H1 (cell line): ENCODE data around the gene ELP5. TPM values are rescaled to one million over a fixed set of nuclear protein-coding genes. Genes with fewer than 3 reads are reported as not detected.

Experiments
- CBX5 ChIP-seq: fragments of 300-800, 300-1000 bp; sonication (generic); IDR thresholded peaks from 2 replicates; pipeline ENCODE4 v1.7.1; 2016; ENCODE audit warnings: antibody characterized with exemption, low read length, low read depth
- CBX8 ChIP-seq: fragments of 300-800, 300-1000 bp; sonication (generic); IDR thresholded peaks from 2 replicates; pipeline ENCODE4 v1.7.1; 2016; ENCODE audit warnings: low read depth, low read length, borderline replicate concordance
- CEBPB ChIP-seq: IDR thresholded peaks from 2 replicates; pipeline ENCODE4 v1.6.1; 2012; ENCODE audit warnings: low read depth, low read length
- POLR2A ChIP-seq, 2 experiments: IDR thresholded peaks; 1 replicate in 1 of 2; 2 replicates in 1 of 2; pipeline ENCODE4 v1.6.1; 2011; ENCODE audit warnings: low read depth in 2 of 2, low read length in 2 of 2, mild to moderate bottlenecking in 2 of 2; ENCODE audit errors: control extremely low read depth in 1 of 2
- RBBP5 ChIP-seq: IDR thresholded peaks from 2 replicates; pipeline ENCODE4 v1.7.1; 2012; ENCODE audit warnings: low read depth, mild to moderate bottlenecking, inconsistent platforms, low read length, moderate library complexity, borderline replicate concordance
- TCF12 ChIP-seq: IDR thresholded peaks from 2 replicates; pipeline ENCODE4 v1.6.1; 2011; ENCODE audit warnings: low read depth, mild to moderate bottlenecking, low read length
- polyA plus RNA-seq, 7 experiments: library from polyadenylated mRNA; depleted of rRNA in 3 of 7; stranded (reverse) in 5 of 7; unstranded in 2 of 7; fragments of >200 nt in 5 of 7; fragments of 200-250 nt in 2 of 7; gene quantifications; 1 replicate in 5 of 7; 2 replicates in 1 of 7; 4 replicates in 1 of 7; pipeline versions ENCODE4 v1.2.1 to v1.2.3, GENCODE V29; 2011 to 2013; ENCODE audit warnings: missing spikeins in 2 of 7, mixed read lengths in 2 of 7
- total RNA-seq: library from RNA; stranded (reverse); fragmentation: NEBNext Ultra II Directional; extraction: Animal tissue kit (Norgen Biotek cat#: 25700); gene quantifications from 2 replicates; pipeline ENCODE4 v1.2.1, GENCODE V29; 2021

The ELP5 gene
- total and polyA plus RNA-seq, 2 of the 8 experiments (the other 6 are each of a cell fraction or from before 2014, with no cell fraction given) = 75.4 to 107 TPM

- TF ChIP-seq RBBP5 (no peak), CBX5 (no peak), TCF12 (no peak), CBX8 (no peak), POLR2A (IDR thresholded peaks at IDR 0.05; ENCODE audit: control extremely low read depth in 1 of 2, low read depth in 2 of 2, low read length in 2 of 2) (no peak), CEBPB (no peak)
Observed at GRCh38 chr17:7279448-7279847, 27.4 kb downstream of the ELP5 start (continued).
